Suprapubic skin (tissue), 4 donors: ENCODE data around the gene GALNT13. TPM values are rescaled to one million over a fixed set of nuclear protein-coding genes. Genes with fewer than 3 reads are reported as not detected.
"Not testable (repeated sequence)": the region's sequence is repeated elsewhere in the genome, so short reads cannot be mapped to it uniquely, and the experiment has no call there.

Experiments
- DNase-seq, 2 donors: peaks; one replicate each; pipeline ENCODE4 v3.0.0-alpha.2; 2019; ENCODE audit warnings: low spot score in 2 of 2
- H3K27ac ChIP-seq: fragments of 200-600 bp; sonication (generic); one replicate; pipeline ENCODE4 v1.5.1; 2019
- H3K27me3 ChIP-seq: fragments of 200-600 bp; sonication (generic); one replicate; pipeline ENCODE4 v1.5.1; 2019
- H3K36me3 ChIP-seq: fragments of 200-600 bp; sonication (generic); one replicate; pipeline ENCODE4 v1.5.1; 2019
- H3K4me1 ChIP-seq: fragments of 200-600 bp; sonication (generic); one replicate; pipeline ENCODE4 v1.5.1; 2019
- H3K4me3 ChIP-seq: fragments of 200-600 bp; sonication (generic); one replicate; pipeline ENCODE4 v1.5.1; 2019; ENCODE audit warnings: mild to moderate bottlenecking
- H3K9me3 ChIP-seq: fragments of 200-600 bp; sonication (generic); one replicate; pipeline ENCODE4 v1.5.1; 2019
- CTCF ChIP-seq, 2 donors: fragments of 200-600 bp in 1 of 2; fragments of 450-650 bp in 1 of 2; sonication (generic) in 1 of 2; IDR thresholded peaks; one replicate each; pipeline ENCODE4 v1.5.1; 2016 to 2019; ENCODE audit warnings: antibody characterized with exemption in 2 of 2, mild to moderate bottlenecking in 1 of 2, moderate library complexity in 1 of 2
- EP300 ChIP-seq: sonication (generic); formaldehyde crosslinking; IDR thresholded peaks from one replicate; pipeline ENCODE4 v1.6.1; 2017; ENCODE audit warnings: antibody characterized with exemption
- POLR2A ChIP-seq, 2 donors: fragments of 450-650 bp; IDR thresholded peaks; one replicate each; pipeline ENCODE4 v1.6.1; 2017; ENCODE audit warnings: antibody characterized with exemption in 2 of 2, mild to moderate bottlenecking in 2 of 2, moderate library complexity in 2 of 2
- POLR2AphosphoS5 ChIP-seq, 3 donors: sonication (generic); formaldehyde crosslinking; IDR thresholded peaks; one replicate each; pipeline ENCODE4 v1.6.1; 2017; ENCODE audit warnings: antibody characterized with exemption in 3 of 3
- WGBS: methylation state at CpG from one replicate; pipeline ENCODE4 v1.1.5; 2018; 5-methylcytosine and 5-hydroxymethylcytosine counted together
- total RNA-seq, 4 donors: library from RNA; depleted of rRNA; stranded (reverse); fragments of >200 nt; gene quantifications; one replicate each; pipeline ENCODE4 v1.1.0, GENCODE V29; 2016

Gene GALNT13
- total RNA-seq, 4 donors from 2014 or later = 0.19 to 0.97 (median 0.54) TPM

- Histone ChIP-seq H3K27me3 (no peaks in the 10 kb centered on the region), H3K27ac (no peak overlapping the region), H3K36me3 (no peaks in the 10 kb centered on the region), H3K4me1 (no peaks in the 10 kb centered on the region), H3K9me3 (no peaks in the 10 kb centered on the region), H3K4me3 (no peak overlapping the region)
- TF ChIP-seq POLR2A (IDR thresholded peaks at IDR 0.05) = no peak
- TF ChIP-seq POLR2AphosphoS5 (IDR thresholded peaks at IDR 0.05) = no peak
- TF ChIP-seq CTCF (IDR thresholded peaks at IDR 0.05) = no peak
- TF ChIP-seq EP300 = no peak
- WGBS = 89% methylated on average over 4 of the region's 4 CpGs
- no peak for DNase-seq
These were observed 594.5 kb downstream of the GALNT13 start for GRCh38 chr2:154466226-154466625.

- H3K9me3 ChIP-seq = no peaks in the 10 kb centered on the region
- WGBS = 88% methylated on average over 2 of the region's 2 CpGs
- H3K4me3 ChIP-seq = no peak overlapping the region
- H3K27me3 ChIP-seq = no peaks in the 10 kb centered on the region
- no peaks in the 10 kb centered on the region for H3K4me1 ChIP-seq
- no peak for DNase-seq
- no peak overlapping the region for H3K27ac ChIP-seq
- no peak for TF ChIP-seq CTCF (IDR thresholded peaks at IDR 0.05)
- H3K36me3 ChIP-seq = no peaks in the 10 kb centered on the region
These were observed 598.7 kb downstream of the GALNT13 start for GRCh38 chr2:154470376-154470775.

GRCh38 chr2:154471492-154471891 is 599.8 kb downstream of the GALNT13 start:
- not testable (repeated sequence) for H3K4me1 ChIP-seq, DNase-seq, H3K9me3 ChIP-seq, H3K4me3 ChIP-seq, H3K36me3 ChIP-seq, H3K27ac ChIP-seq, H3K27me3 ChIP-seq
- 93% methylated on average over 4 of the region's 4 CpGs for WGBS

- no peaks in the 10 kb centered on the region for H3K27me3 ChIP-seq
- no peak for DNase-seq
- H3K4me1 ChIP-seq = no peaks in the 10 kb centered on the region
- no peak overlapping the region for H3K27ac ChIP-seq
- H3K9me3 ChIP-seq = no peaks in the 10 kb centered on the region
- no peak for TF ChIP-seq CTCF (IDR thresholded peaks at IDR 0.05)
- TF ChIP-seq EP300 = no peak
- TF ChIP-seq POLR2A (IDR thresholded peaks at IDR 0.05) = no peak
- TF ChIP-seq POLR2AphosphoS5 (IDR thresholded peaks at IDR 0.05) = no peak
- 94% methylated on average over 5 of the region's 5 CpGs for WGBS
- no peaks in the 10 kb centered on the region for H3K36me3 ChIP-seq
- H3K4me3 ChIP-seq = no peak overlapping the region
These were observed 605.6 kb downstream of the GALNT13 start for GRCh38 chr2:154477319-154477718.

- Histone ChIP-seq H3K27me3 (no peaks in the 10 kb centered on the region), H3K36me3 (no peaks in the 10 kb centered on the region), H3K9me3 (no peaks in the 10 kb centered on the region), H3K4me1 (no peaks in the 10 kb centered on the region), H3K4me3 (no peak overlapping the region), H3K27ac (no peak overlapping the region)
- TF ChIP-seq EP300 = no peak
- DNase-seq = no peak
- 40% methylated on average over 1 of the region's 1 CpG for WGBS
These were observed 608.8 kb downstream of the GALNT13 start for GRCh38 chr2:154480521-154480920.

GRCh38 chr2:154481336-154481735 is 609.6 kb downstream of the GALNT13 start:
- WGBS = 66% methylated on average over 2 of the region's 2 CpGs

More at GRCh38 chr2:154481336-154481735, 609.6 kb downstream of the GALNT13 start:
- H3K9me3 ChIP-seq = no peaks in the 10 kb centered on the region
- no peaks in the 10 kb centered on the region for H3K4me1 ChIP-seq
- TF ChIP-seq POLR2AphosphoS5 (IDR thresholded peaks at IDR 0.05) (no peak), EP300 (no peak), CTCF (IDR thresholded peaks at IDR 0.05) (no peak), POLR2A (IDR thresholded peaks at IDR 0.05) (no peak)
- no peaks in the 10 kb centered on the region for H3K36me3 ChIP-seq
- H3K4me3 ChIP-seq = no peak overlapping the region
- no peak for DNase-seq
- no peak overlapping the region for H3K27ac ChIP-seq
- no peaks in the 10 kb centered on the region for H3K27me3 ChIP-seq
